ENCODE results near the gene GPHN. TPM values are rescaled to one million over a fixed set of nuclear protein-coding genes. Genes with fewer than 3 reads are reported as not detected.

The GPHN gene
- total and polyA plus RNA-seq, 10 of the 15 experiments (the other 5 are each of a cell fraction or from before 2014, with no cell fraction given): 22.3 to 48.8 (median 33.1) TPM

- TF ChIP-seq E2F4 (IDR thresholded peaks at IDR 0.05; ENCODE audit: low read depth, low read length): no peak
- TF ChIP-seq MEF2A (IDR thresholded peaks at IDR 0.05; ENCODE audit: insufficient read depth, low read depth, low read length): 0 out of 2 replicates have a peak, but pooled peaks have one; percentile 32
- TF ChIP-seq NKRF (conservative IDR thresholded peaks at IDR 0.05): no peak
- TF ChIP-seq CREM (IDR thresholded peaks at IDR 0.05; ENCODE audit: low read depth): peak; percentile 56; the same call in 1 of the 2 replicates
- TF ChIP-seq BRCA1 (IDR thresholded peaks at IDR 0.05; ENCODE audit: low read depth, low read length): no peak
- no peak for TF ChIP-seq CEBPZ (IDR thresholded peaks at IDR 0.05; ENCODE audit: low read depth, low read length)
- TF ChIP-seq RELB (IDR thresholded peaks at IDR 0.05; ENCODE audit: low read depth): peak; percentile 31; the same call in 1 of the 2 replicates
- peak; percentile 54; the same call in 1 of the 2 replicates for TF ChIP-seq FOXM1 (IDR thresholded peaks at IDR 0.05; ENCODE audit: low read depth, low read length)
- TF ChIP-seq MTA2 (IDR thresholded peaks at IDR 0.05; ENCODE audit: low read depth): peak; percentile 70
- TF ChIP-seq NR2F1 (conservative IDR thresholded peaks at IDR 0.05): peak; percentile 94
- TF ChIP-seq CHD2 (IDR thresholded peaks at IDR 0.05; ENCODE audit: borderline replicate concordance, low read depth, low read length): no peak
- peak; percentile 70 for TF ChIP-seq IKZF1 (conservative IDR thresholded peaks at IDR 0.05)
- TF ChIP-seq CREB1 (IDR thresholded peaks at IDR 0.05; ENCODE audit: low read depth): 0 out of 2 replicates have a peak, but pooled peaks have one; percentile 24
- TF ChIP-seq ZNF217 (IDR thresholded peaks at IDR 0.05): no peak
- TF ChIP-seq BCL11A (IDR thresholded peaks at IDR 0.05; ENCODE audit: low read depth, low read length): peak; percentile 65
- no peak for TF ChIP-seq ZZZ3 (IDR thresholded peaks at IDR 0.05; ENCODE audit: control insufficient read depth, insufficient read length, low read depth)
- TF ChIP-seq TBL1XR1 (IDR thresholded peaks at IDR 0.05; ENCODE audit: low read depth, low read length): no peak
Observed at GRCh38 chr14:66650491-66650911, 142.6 kb downstream of the GPHN start (continued).
